ENCODE results near the gene MTMR3. TPM values are rescaled to one million over a fixed set of nuclear protein-coding genes. Genes with fewer than 3 reads are reported as not detected.

The MTMR3 gene
- total RNA-seq, 1 donor from 2014 or later: 72.7 TPM

- no peak for DNase-seq
These were observed 12.4 kb upstream of the MTMR3 start for GRCh38 chr22:29870574-29870973.

- DNase-seq: no peak
These were observed 11.3 kb upstream of the MTMR3 start for GRCh38 chr22:29871684-29872083.

- DNase-seq: no peak
These were observed 10.7 kb upstream of the MTMR3 start for GRCh38 chr22:29872144-29872893.

- DNase-seq: no peak
These were observed 10.0 kb upstream of the MTMR3 start for GRCh38 chr22:29872989-29873388.

- DNase-seq: no peak
These were observed 9.0 kb upstream of the MTMR3 start for GRCh38 chr22:29873943-29874342.

GRCh38 chr22:29877620-29878019 is 5.4 kb upstream of the MTMR3 start:
- DNase-seq: no peak

GRCh38 chr22:29879753-29880152 is 3.2 kb upstream of the MTMR3 start:
- no peak for DNase-seq

GRCh38 chr22:29882716-29883044 is 294 bp upstream of the MTMR3 start:
- no peak for DNase-seq

- no peak for DNase-seq
These were observed 762 bp downstream of the MTMR3 start for GRCh38 chr22:29883775-29884097.

- DNase-seq: no peak
These were observed 2.6 kb downstream of the MTMR3 start for GRCh38 chr22:29885610-29886009.

GRCh38 chr22:29886596-29886995 is 3.6 kb downstream of the MTMR3 start:
- DNase-seq: no peak

GRCh38 chr22:29887358-29887757 is 4.4 kb downstream of the MTMR3 start:
- DNase-seq: no peak

- no peak for DNase-seq
These were observed 7.8 kb downstream of the MTMR3 start for GRCh38 chr22:29890760-29891159.

GRCh38 chr22:29892315-29893156 is 9.6 kb downstream of the MTMR3 start:
- no peak for DNase-seq

GRCh38 chr22:29901354-29901753 is 18.4 kb downstream of the MTMR3 start:
- DNase-seq: no peak

GRCh38 chr22:29903371-29903770 is 20.4 kb downstream of the MTMR3 start:
- DNase-seq: no peak

- DNase-seq: no peak
These were observed 21.0 kb downstream of the MTMR3 start for GRCh38 chr22:29904020-29904419.

- DNase-seq: no peak
These were observed 25.0 kb downstream of the MTMR3 start for GRCh38 chr22:29907753-29908515.

- no peak for DNase-seq
These were observed 29.2 kb downstream of the MTMR3 start for GRCh38 chr22:29912141-29912540.

- no peak for DNase-seq
These were observed 29.8 kb downstream of the MTMR3 start for GRCh38 chr22:29912605-29913398.

GRCh38 chr22:29914165-29914564 is 31.2 kb downstream of the MTMR3 start:
- DNase-seq: no peak

- DNase-seq: no peak
These were observed 32.1 kb downstream of the MTMR3 start for GRCh38 chr22:29914991-29915533.

Measured in occipital lobe (tissue), 2 donors.